VCaP (cell line): Measurements from ENCODE around the gene NR2F6.

Source experiments
- H3K27ac ChIP-seq: fragments of 450-650 bp; 2 replicates; pipeline ENCODE4 v1.5.1; 2017
- CTCF ChIP-seq: fragments of 450-650 bp; conservative IDR thresholded peaks from 2 replicates; pipeline ENCODE4 v1.5.1; 2017; ENCODE audit warnings: mild to moderate bottlenecking, moderate library complexity

Gene NR2F6

GRCh38 chr19:17219286-17219685 is 26.4 kb downstream of the NR2F6 start:
- TF ChIP-seq CTCF = no peak
- H3K27ac ChIP-seq = no peak overlapping the region

- no peak for TF ChIP-seq CTCF
- H3K27ac ChIP-seq = peak overlapping the region; percentile 95
Observed at GRCh38 chr19:17216058-17216670, 29.6 kb downstream of the NR2F6 start.

GRCh38 chr19:17215127-17215971 is 30.4 kb downstream of the NR2F6 start, which contains the start of gene USE1:
Gene USE1, plus strand, starts transcription at chr19:17215357. Its CDS starts 49 bp downstream, at chr19:17215406.
- TF ChIP-seq CTCF = no peak
- H3K27ac ChIP-seq = peak within 1 kb of the TSS; percentile 95

GRCh38 chr19:17214508-17215126 is 31.1 kb downstream of the NR2F6 start:
- peak overlapping the region; percentile 95 for H3K27ac ChIP-seq
- TF ChIP-seq CTCF = no peak

- H3K27ac ChIP-seq = no peak overlapping the region
- no peak for TF ChIP-seq CTCF
Observed at GRCh38 chr19:17213334-17213733, 32.4 kb downstream of the NR2F6 start.

- H3K27ac ChIP-seq = no peak overlapping the region
- no peak for TF ChIP-seq CTCF
Observed at GRCh38 chr19:17211547-17212446, 33.9 kb downstream of the NR2F6 start.

GRCh38 chr19:17210296-17210695 is 35.4 kb downstream of the NR2F6 start:
- no peak overlapping the region for H3K27ac ChIP-seq
- TF ChIP-seq CTCF = no peak
